Lower leg skin (tissue), 4 donors: ENCODE measurements around the gene TSHZ2. TPM values are rescaled to one million over a fixed set of nuclear protein-coding genes. Genes with fewer than 3 reads are reported as not detected.

Source experiments
- DNase-seq, 2 donors: peaks; one replicate each; pipeline ENCODE4 v3.0.0-alpha.2; 2019; ENCODE audit warnings: low spot score in 2 of 2
- H3K4me3 ChIP-seq: fragments of 200-600 bp; sonication (generic); 2 replicates; pipeline ENCODE4 v1.5.1; 2017; ENCODE audit warnings: mild to moderate bottlenecking, low read depth; ENCODE audit not compliant: poor library complexity, severe bottlenecking
- POLR2A ChIP-seq, 2 donors: fragments of 450-650 bp; IDR thresholded peaks; one replicate each; pipeline ENCODE4 v1.6.1; 2016 to 2017; ENCODE audit warnings: antibody characterized with exemption in 2 of 2, mild to moderate bottlenecking in 1 of 2, moderate library complexity in 1 of 2
- WGBS, 2 donors: methylation state at CpG; one replicate each; pipeline ENCODE4 v1.1.5; 2018; 5-methylcytosine and 5-hydroxymethylcytosine counted together
- intact Hi-C: fragments of 100-400 bp; cut with DNase I; formaldehyde crosslinking; loops from one replicate; pipeline ENCODE4 v1.15.0; 2023; ENCODE audit warnings: low total_unique reads
- total RNA-seq, 4 donors: library from RNA; depleted of rRNA; stranded (reverse); fragments of >200 nt; gene quantifications; one replicate each; pipeline ENCODE4 v1.1.0, GENCODE V29; 2016
- TF ChIP-seq, protein P1 (sequence below), 3 donors: fragments of 450-650 bp; IDR thresholded peaks; one replicate each; pipeline ENCODE4 v1.5.1; 2016; ENCODE audit warnings: antibody characterized with exemption in 3 of 3, mild to moderate bottlenecking in 3 of 3, moderate library complexity in 2 of 3

TSHZ2 gene
- total RNA-seq, 4 donors from 2014 or later: 8.1 to 25.7 (median 10.5) TPM

DNA sequence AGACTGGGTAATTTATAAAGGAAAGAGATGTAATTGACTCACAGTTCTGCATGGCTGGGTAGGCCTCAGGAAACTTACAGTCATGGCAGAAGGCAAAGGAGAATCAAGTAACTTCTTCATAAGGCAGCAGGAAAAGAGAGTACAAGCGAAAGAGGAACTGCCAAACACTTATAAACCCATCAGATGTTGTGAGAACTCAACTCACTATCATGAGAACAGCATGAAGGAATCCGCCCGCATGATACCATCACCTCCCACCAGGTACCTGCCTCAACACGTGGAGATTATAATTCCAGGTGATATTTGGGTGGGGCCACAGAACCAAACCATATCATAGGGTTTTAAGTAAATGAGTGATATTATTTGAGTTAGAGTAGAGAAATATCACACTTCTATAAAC lies 189.3 kb downstream of the TSHZ2 start:
- intact Hi-C loops: no loop called here
- WGBS, 2 donors: 45 to 67% methylated on average over 4 of the region's 4 CpGs
- TF ChIP-seq, protein P1, sequence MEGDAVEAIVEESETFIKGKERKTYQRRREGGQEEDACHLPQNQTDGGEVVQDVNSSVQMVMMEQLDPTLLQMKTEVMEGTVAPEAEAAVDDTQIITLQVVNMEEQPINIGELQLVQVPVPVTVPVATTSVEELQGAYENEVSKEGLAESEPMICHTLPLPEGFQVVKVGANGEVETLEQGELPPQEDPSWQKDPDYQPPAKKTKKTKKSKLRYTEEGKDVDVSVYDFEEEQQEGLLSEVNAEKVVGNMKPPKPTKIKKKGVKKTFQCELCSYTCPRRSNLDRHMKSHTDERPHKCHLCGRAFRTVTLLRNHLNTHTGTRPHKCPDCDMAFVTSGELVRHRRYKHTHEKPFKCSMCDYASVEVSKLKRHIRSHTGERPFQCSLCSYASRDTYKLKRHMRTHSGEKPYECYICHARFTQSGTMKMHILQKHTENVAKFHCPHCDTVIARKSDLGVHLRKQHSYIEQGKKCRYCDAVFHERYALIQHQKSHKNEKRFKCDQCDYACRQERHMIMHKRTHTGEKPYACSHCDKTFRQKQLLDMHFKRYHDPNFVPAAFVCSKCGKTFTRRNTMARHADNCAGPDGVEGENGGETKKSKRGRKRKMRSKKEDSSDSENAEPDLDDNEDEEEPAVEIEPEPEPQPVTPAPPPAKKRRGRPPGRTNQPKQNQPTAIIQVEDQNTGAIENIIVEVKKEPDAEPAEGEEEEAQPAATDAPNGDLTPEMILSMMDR (IDR thresholded peaks at IDR 0.05): no peak
- TF ChIP-seq POLR2A (IDR thresholded peaks at IDR 0.05): no peak
- H3K4me3 ChIP-seq: no peak overlapping the region
- DNase-seq: no peak

DNA sequence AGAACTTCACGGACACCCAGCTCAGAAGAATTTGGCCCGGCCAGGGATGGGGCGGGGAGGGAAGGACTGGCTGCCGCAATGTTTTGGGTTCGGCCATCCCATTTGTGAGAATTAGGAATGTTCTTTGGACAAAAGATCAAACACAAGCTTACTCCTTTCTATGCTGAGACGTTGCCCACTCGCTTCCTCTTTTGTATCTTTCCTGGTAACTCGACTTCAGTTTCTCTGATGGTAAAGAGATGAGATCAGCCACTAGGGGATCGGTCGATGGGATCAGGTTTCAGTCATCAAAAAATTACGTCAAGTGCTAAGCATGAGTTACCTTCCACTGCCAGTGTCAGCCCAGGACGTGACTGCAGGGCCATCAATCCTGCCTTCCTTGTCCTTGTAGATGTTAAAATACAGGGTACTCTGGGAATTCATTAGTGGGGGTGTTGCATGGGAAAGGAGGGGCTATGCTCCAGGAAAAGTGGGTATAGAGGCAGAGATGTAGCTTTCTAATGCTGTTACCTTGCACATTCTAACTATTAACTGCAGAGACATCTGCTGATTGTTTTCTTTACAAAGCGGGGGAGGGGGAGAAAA lies 190.2 kb downstream of the TSHZ2 start:
- WGBS, 2 donors: 17 to 20% methylated on average over 13 of the region's 13 CpGs
- H3K4me3 ChIP-seq: no peak overlapping the region
- peak in 1 of 2 donors; percentile 29 for DNase-seq
- intact Hi-C loops: no loop called here
- TF ChIP-seq, protein P1 (IDR thresholded peaks at IDR 0.05): no peak
- TF ChIP-seq POLR2A (IDR thresholded peaks at IDR 0.05): no peak

DNA sequence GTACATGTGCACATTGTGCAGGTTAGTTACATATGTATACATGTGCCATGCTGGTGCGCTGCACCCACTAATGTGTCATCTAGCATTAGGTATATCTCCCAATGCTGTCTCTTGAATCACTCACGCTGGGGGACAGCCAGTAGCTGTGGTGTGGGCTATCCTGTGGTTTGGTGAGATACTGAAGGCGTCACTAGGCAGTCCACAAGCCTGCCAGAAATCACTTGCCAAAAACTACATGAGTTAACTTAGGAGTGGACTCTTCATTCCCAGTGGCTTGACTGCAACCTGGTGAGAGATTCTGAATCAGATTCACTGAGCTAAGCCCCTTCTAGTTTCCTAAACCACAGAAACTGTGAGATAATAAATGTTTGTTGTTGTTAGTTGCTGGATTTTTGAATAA lies 191.3 kb downstream of the TSHZ2 start:
- no peak overlapping the region for H3K4me3 ChIP-seq
- DNase-seq: no peak
- WGBS, 2 donors: 78 to 88% methylated on average over 3 of the region's 3 CpGs
- no peak for TF ChIP-seq POLR2A (IDR thresholded peaks at IDR 0.05)
- TF ChIP-seq, protein P1 (IDR thresholded peaks at IDR 0.05): no peak
- intact Hi-C loops: no loop called here

DNA sequence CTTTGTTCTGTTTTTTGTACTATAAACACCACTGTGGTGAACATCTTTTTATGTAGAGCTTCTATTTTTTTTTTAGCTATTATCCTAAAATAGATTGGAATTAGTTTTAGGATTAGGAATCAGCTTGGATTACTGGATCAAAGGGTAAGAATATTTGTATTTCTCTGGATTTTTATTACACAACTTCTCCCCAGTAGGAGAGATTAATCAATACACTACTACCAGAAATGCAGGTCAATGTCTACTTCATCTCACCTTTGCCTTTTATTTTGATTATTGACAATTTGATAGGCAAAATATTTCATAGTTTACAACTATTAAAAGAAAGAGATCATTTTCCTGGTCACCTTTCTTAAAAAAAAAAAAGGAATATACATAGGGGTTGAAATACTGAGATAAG lies 191.9 kb downstream of the TSHZ2 start:
- no peak overlapping the region for H3K4me3 ChIP-seq
- no peak for TF ChIP-seq POLR2A (IDR thresholded peaks at IDR 0.05)
- TF ChIP-seq, protein P1 (IDR thresholded peaks at IDR 0.05): no peak
- intact Hi-C loops: no loop called here
- DNase-seq: no peak

DNA sequence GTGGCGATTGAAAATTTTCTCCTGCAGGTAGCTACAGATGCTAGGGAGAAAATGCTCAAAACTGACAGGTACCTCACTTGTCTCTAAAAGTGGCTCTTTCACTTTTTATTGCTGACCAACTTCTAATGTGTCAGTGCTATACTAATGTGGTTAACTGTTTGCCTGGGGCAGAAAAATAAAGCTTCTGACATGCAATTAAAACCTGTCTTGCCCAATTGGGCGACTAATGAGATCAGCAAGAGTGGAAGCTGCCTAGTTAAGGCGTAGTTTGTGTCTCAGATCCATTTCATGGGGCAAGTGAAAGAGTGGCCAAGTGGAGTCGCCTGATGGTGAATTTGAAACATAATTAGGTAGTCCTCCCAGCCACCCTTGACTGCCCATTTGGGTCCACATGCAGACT lies 193.3 kb downstream of the TSHZ2 start:
- no peak for DNase-seq
- 82 to 92% methylated on average over 4 of the region's 4 CpGs for WGBS, 2 donors

More for the DNA sequence above, 193.3 kb downstream of the TSHZ2 start:
- no peak for TF ChIP-seq POLR2A (IDR thresholded peaks at IDR 0.05)
- TF ChIP-seq, protein P1 (IDR thresholded peaks at IDR 0.05): no peak
- no peak overlapping the region for H3K4me3 ChIP-seq
- intact Hi-C loops: no loop called here
